B cell (primary cell): ENCODE data around the gene PHB1. TPM values are rescaled to one million over a fixed set of nuclear protein-coding genes. Genes with fewer than 3 reads are reported as not detected.

Experiments used
- ATAC-seq: fragments of 200-7000 bp; cut with Tn5 transposase; one replicate; pipeline ENCODE4 v1.10.0; 2021; ENCODE audit warnings: low read depth, mild to moderate bottlenecking, moderate number of reproducible peaks, moderate library complexity
- CTCF ChIA-PET: fragments of 350-600 bp; sonication (Branson Sonifier 250); formaldehyde crosslinking; loops from one replicate; lab custom pipeline; 2021; ENCODE audit warnings: antibody characterized with exemption, inconsistent platforms; lab: Charles Lee
- POLR2A ChIA-PET: fragments of 350-600 bp; sonication (Branson Sonifier 250); formaldehyde crosslinking; loops from one replicate; lab custom pipeline; 2021; ENCODE audit warnings: antibody characterized with exemption; lab: Charles Lee
- DNase-seq: peaks from one replicate; pipeline ENCODE4 v3.0.0; 2013
- H2AFZ ChIP-seq: 2 replicates; pipeline ENCODE4 v1.6.1; 2012; ENCODE audit warnings: mild to moderate bottlenecking, low read depth, low read length; ENCODE audit not compliant: insufficient read depth, poor library complexity, severe bottlenecking
- H3K27ac ChIP-seq, 2 donors: 1 replicate in 1 of 2; 2 replicates in 1 of 2; pipeline ENCODE4 v1.5.1; 2012 to 2013; ENCODE audit warnings: low read length in 2 of 2, mild to moderate bottlenecking in 2 of 2, moderate library complexity in 1 of 2
- H3K27me3 ChIP-seq, 4 experiments: fragments of 200-600 bp in 1 of 4; sonication (generic) in 1 of 4; replicated peaks in 1 of 4; 1 replicate in 2 of 4; 2 replicates in 2 of 4; pipeline versions ENCODE4 v1.6.1 to v1.7.0; 2013 to 2016; ENCODE audit warnings: low read length in 3 of 4, mild to moderate bottlenecking in 2 of 4, mixed read lengths in 1 of 4, moderate library complexity in 1 of 4; ENCODE audit not compliant: insufficient read depth in 4 of 4, control insufficient read depth in 3 of 4; ENCODE audit errors: control extremely low read depth in 1 of 4
- H3K36me3 ChIP-seq, 2 experiments: replicated peaks in 1 of 2; 1 replicate in 1 of 2; 2 replicates in 1 of 2; pipeline versions ENCODE4 v1.6.1 to v1.7.1; 2013; ENCODE audit warnings: low read length in 1 of 2; ENCODE audit not compliant: insufficient read depth in 2 of 2, control insufficient read depth in 1 of 2; ENCODE audit errors: control extremely low read depth in 1 of 2, extremely low read depth in 1 of 2
- H3K4me1 ChIP-seq, 2 donors: fragments of 200-600 bp in 1 of 2; sonication (generic) in 1 of 2; 1 replicate in 1 of 2; 2 replicates in 1 of 2; pipeline versions ENCODE4 v1.5.1 to v1.6.1; 2013 to 2017; ENCODE audit warnings: low read length in 2 of 2; ENCODE audit not compliant: control insufficient read depth in 2 of 2, insufficient read depth in 2 of 2
- H3K4me2 ChIP-seq: replicated peaks from 2 replicates; pipeline ENCODE3; 2012; ENCODE audit warnings: mild to moderate bottlenecking, low read depth, low read length; ENCODE audit not compliant: poor library complexity, severe bottlenecking
- H3K4me3 ChIP-seq, 5 experiments: fragments of 200-600 bp in 1 of 5; sonication (generic) in 1 of 5; 1 replicate in 3 of 5; 2 replicates in 2 of 5; pipeline versions ENCODE4 v1.5.1 to v1.7.0; 2011 to 2016; ENCODE audit warnings: low read length in 4 of 5, mild to moderate bottlenecking in 4 of 5, low read depth in 2 of 5, control low read depth in 1 of 5, moderate library complexity in 1 of 5; ENCODE audit not compliant: insufficient read depth in 1 of 5; ENCODE audit errors: control extremely low read depth in 1 of 5, extremely low read depth in 1 of 5
- H3K79me2 ChIP-seq: fragments of 200-600 bp; sonication (generic); one replicate; pipeline ENCODE4 v1.6.0; 2016; ENCODE audit warnings: low read length; ENCODE audit not compliant: control insufficient read depth, insufficient read depth
- H3K9ac ChIP-seq: fragments of 200-600 bp; sonication (generic); 2 replicates; pipeline ENCODE4 v1.6.1; 2017; ENCODE audit warnings: mild to moderate bottlenecking, low read length, moderate library complexity
- H3K9me3 ChIP-seq, 3 donors: one replicate each; pipeline versions ENCODE4 v1.6.1 to v1.7.1; 2013; ENCODE audit warnings: low read length in 2 of 3; ENCODE audit not compliant: control insufficient read depth in 2 of 3, insufficient read depth in 1 of 3; ENCODE audit errors: control extremely low read depth in 1 of 3
- H4K20me1 ChIP-seq: 2 replicates; pipeline ENCODE4 v1.6.0; 2012; ENCODE audit warnings: mild to moderate bottlenecking, low read length; ENCODE audit not compliant: insufficient read depth, control insufficient read depth, poor library complexity, severe bottlenecking
- H3K27ac Mint-ChIP-seq: one replicate; pipeline ENCODE4 v1.8.0; 2021; ENCODE audit warnings: mixed read lengths
- H3K27me3 Mint-ChIP-seq: one replicate; pipeline ENCODE4 v1.8.0; 2021; ENCODE audit warnings: mixed read lengths
- H3K4me1 Mint-ChIP-seq: one replicate; pipeline ENCODE4 v1.8.0; 2021; ENCODE audit warnings: mixed read lengths
- H3K4me3 Mint-ChIP-seq: one replicate; pipeline ENCODE4 v1.8.0; 2021; ENCODE audit warnings: mixed read lengths
- H3K9me3 Mint-ChIP-seq: one replicate; pipeline ENCODE4 v1.8.0; 2022; ENCODE audit warnings: mixed read lengths; ENCODE audit not compliant: insufficient read depth
- EZH2 ChIP-seq: IDR thresholded peaks from 2 replicates; pipeline ENCODE4 v1.6.1; 2012; ENCODE audit warnings: borderline replicate concordance, low read depth, mild to moderate bottlenecking, moderate library complexity, low read length; ENCODE audit not compliant: insufficient read depth, poor library complexity, severe bottlenecking
- WGBS: methylation state at CpG from one replicate; pipeline ENCODE4 v1.1.5; 2013; ENCODE audit warnings: missing lambda C conversion rate; ENCODE audit not compliant: insufficient coverage; 5-methylcytosine and 5-hydroxymethylcytosine counted together
- intact Hi-C: fragments of 100-400 bp; cut with micrococcal nuclease; formaldehyde crosslinking; loops from one replicate; pipeline ENCODE4 v1.10.0; 2022
- polyA plus RNA-seq: library from polyadenylated mRNA; depleted of rRNA; stranded (reverse); fragments of >200 nt; gene quantifications from 2 replicates; pipeline ENCODE4 v1.2.3, GENCODE V29; 2012
- total RNA-seq, 2 donors: library from RNA; stranded (reverse); fragments of 120-200 nt in 1 of 2; gene quantifications; 1 replicate in 1 of 2; 2 replicates in 1 of 2; pipeline versions ENCODE4 v1.2.3 to v1.2.4, GENCODE V29; 2013 to 2022
- TF ChIP-seq, protein P1 (sequence below): fragments of 200-600 bp; IDR thresholded peaks from one replicate; pipeline ENCODE4 v1.8.0; 2022; ENCODE audit warnings: antibody characterized with exemption, mild to moderate bottlenecking

The PHB1 gene
- total and polyA plus RNA-seq, 2 donors (not counting 1 experiment from before 2014, with no cell fraction given): 45.5 to 72.3 TPM

DNA sequence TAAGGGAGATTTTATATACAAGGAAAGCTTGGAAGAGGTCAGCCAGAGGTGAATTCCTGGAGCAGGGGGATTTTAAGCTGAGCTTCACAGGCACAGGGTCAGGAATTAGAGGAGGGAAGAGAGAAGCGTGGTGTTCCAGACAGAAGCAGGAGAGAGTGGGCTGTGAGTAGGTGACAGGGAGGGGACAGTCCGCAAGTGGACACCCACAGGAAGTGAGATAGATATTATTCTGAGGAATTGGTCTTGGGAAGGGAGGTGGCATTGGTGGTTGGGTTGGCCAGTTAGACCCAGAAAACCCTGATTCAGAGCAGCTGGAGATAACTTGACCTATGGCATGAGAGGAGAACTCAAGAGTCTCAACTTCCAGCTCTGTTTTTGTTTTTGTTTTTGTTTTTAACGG lies 14.7 kb downstream of the PHB1 start:
- peaks cover 19 to 27% of the 10 kb centered on the region in 2 donors for H3K4me1 ChIP-seq
- H3K27me3 ChIP-seq: no peaks in the 10 kb centered on the region
- POLR2A ChIA-PET: interaction anchor here (0.6 kb wide), 1 partner anchor 437 kb away, joined by 12 read pairs; no protein-coding TSS in a partner anchor
- Mint-ChIP-seq H3K9me3 (no peaks in the 10 kb centered on the region), H3K27me3 (no peaks in the 10 kb centered on the region), H3K27ac (no peak overlapping the region), H3K4me1 (peaks cover 24% of the 10 kb centered on the region), H3K4me3 (no peak overlapping the region)
- H2AFZ ChIP-seq: no peak overlapping the region
- CTCF ChIA-PET: interaction anchor here (0.7 to 16.1 kb wide), 10 partner anchors 7 to 156 kb away, joined by 3 to 368 read pairs (median 4); partner anchors contain the start of gene PHB1
- H3K36me3 ChIP-seq: peaks cover 0 to 3% of the 10 kb centered on the region in 2 experiments
- no peak overlapping the region for H3K27ac ChIP-seq
- TF ChIP-seq EZH2: no peak
- TF ChIP-seq, protein P1, sequence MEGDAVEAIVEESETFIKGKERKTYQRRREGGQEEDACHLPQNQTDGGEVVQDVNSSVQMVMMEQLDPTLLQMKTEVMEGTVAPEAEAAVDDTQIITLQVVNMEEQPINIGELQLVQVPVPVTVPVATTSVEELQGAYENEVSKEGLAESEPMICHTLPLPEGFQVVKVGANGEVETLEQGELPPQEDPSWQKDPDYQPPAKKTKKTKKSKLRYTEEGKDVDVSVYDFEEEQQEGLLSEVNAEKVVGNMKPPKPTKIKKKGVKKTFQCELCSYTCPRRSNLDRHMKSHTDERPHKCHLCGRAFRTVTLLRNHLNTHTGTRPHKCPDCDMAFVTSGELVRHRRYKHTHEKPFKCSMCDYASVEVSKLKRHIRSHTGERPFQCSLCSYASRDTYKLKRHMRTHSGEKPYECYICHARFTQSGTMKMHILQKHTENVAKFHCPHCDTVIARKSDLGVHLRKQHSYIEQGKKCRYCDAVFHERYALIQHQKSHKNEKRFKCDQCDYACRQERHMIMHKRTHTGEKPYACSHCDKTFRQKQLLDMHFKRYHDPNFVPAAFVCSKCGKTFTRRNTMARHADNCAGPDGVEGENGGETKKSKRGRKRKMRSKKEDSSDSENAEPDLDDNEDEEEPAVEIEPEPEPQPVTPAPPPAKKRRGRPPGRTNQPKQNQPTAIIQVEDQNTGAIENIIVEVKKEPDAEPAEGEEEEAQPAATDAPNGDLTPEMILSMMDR: no peak
- no peaks in the 10 kb centered on the region for H3K79me2 ChIP-seq
- no peak overlapping the region for H3K9ac ChIP-seq
- no peak for DNase-seq
- no peaks in the 10 kb centered on the region for H4K20me1 ChIP-seq
- ATAC-seq: no peak
- 100% methylated on average over 2 of the region's 3 CpGs for WGBS
- H3K4me2 ChIP-seq: no peak overlapping the region
- H3K9me3 ChIP-seq: no peaks in the 10 kb centered on the region
- H3K4me3 ChIP-seq: no peak overlapping the region
- intact Hi-C loops: no loop called here

DNA sequence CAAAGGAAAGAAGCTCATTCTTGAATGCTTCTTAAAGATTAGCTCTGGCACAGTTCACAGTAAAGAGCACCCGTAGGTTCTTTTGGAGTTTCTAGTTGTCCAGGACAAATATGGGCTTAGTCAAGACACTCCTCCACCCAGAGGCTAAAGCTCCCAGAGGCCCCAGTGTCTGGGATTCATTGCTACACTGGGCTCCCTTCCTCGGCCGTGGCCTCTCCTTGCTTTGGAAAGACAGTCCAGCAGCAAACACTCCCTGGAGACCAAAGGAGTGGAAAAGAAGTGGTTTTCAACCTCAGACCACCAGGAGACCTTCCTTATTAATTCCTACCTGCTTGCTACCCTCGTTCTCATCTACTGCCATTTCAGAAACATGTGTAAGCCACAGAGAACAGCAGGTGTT lies 17.1 kb downstream of the PHB1 start:
- WGBS: 67% methylated on average over 1 of the region's 4 CpGs
- Mint-ChIP-seq H3K4me1 (peaks cover 19% of the 10 kb centered on the region), H3K4me3 (no peak overlapping the region), H3K27ac (no peak overlapping the region), H3K9me3 (no peaks in the 10 kb centered on the region), H3K27me3 (no peaks in the 10 kb centered on the region)
- POLR2A ChIA-PET: no interaction called here
- Histone ChIP-seq H3K27me3 (no peaks in the 10 kb centered on the region), H3K4me2 (no peak overlapping the region), H2AFZ (no peak overlapping the region), H3K4me3 (no peak overlapping the region), H3K27ac (no peak overlapping the region), H3K9me3 (no peaks in the 10 kb centered on the region), H3K79me2 (peaks cover 17% of the 10 kb centered on the region), H3K9ac (no peak overlapping the region), H4K20me1 (no peaks in the 10 kb centered on the region), H3K36me3 (no peaks in the 10 kb centered on the region), H3K4me1 (peaks cover 18 to 21% of the 10 kb centered on the region in 2 donors)
- CTCF ChIA-PET: interaction anchor here (1.0 to 16.1 kb wide), 10 partner anchors 10 to 218 kb away, joined by 3 to 368 read pairs (median 6); no protein-coding TSS in a partner anchor
- ATAC-seq: no peak
- DNase-seq: no peak
- no peak for TF ChIP-seq EZH2
- TF ChIP-seq, protein P1: no peak
- intact Hi-C loops: no loop called here
